Inflammatory macrophage (primary cell): ENCODE measurements around the gene ANXA1.
A peak's percentile ranks its signal among the peaks of the same experiment; 100 is the strongest.

ENCODE experiments used
- DNase-seq, 2 donors: peaks; one replicate each; pipeline ENCODE4 v3.0.0-alpha.2; 2020 to 2022

ANXA1 gene

GRCh38 chr9:73138516-73138915 lies 13.1 kb upstream of the ANXA1 start:
- DNase-seq = peak in 1 of 2 donors; percentile 40

- no peak for DNase-seq
These were observed 10.4 kb upstream of the ANXA1 start for GRCh38 chr9:73141282-73141681.

GRCh38 chr9:73143711-73144328 lies 7.8 kb upstream of the ANXA1 start:
- DNase-seq = peak; percentile 71 to 83

- DNase-seq = no peak
These were observed 5.4 kb upstream of the ANXA1 start for GRCh38 chr9:73146111-73146815.

- DNase-seq = peak; percentile 28 to 42
These were observed 3.2 kb upstream of the ANXA1 start for GRCh38 chr9:73148447-73148937.

GRCh38 chr9:73149371-73150067 lies 2.1 kb upstream of the ANXA1 start:
- DNase-seq = peak; percentile 68 to 74

GRCh38 chr9:73152543-73152844 lies 829 bp downstream of the ANXA1 start:
- peak; percentile 12 to 35 for DNase-seq

- DNase-seq = peak; percentile 74 to 88
These were observed 1.3 kb downstream of the ANXA1 start for GRCh38 chr9:73152953-73153352.

- peak; percentile 69 to 71 for DNase-seq
These were observed 2.1 kb downstream of the ANXA1 start for GRCh38 chr9:73153793-73154227.

GRCh38 chr9:73154271-73154670 lies 2.6 kb downstream of the ANXA1 start:
- DNase-seq = no peak

GRCh38 chr9:73154722-73155121 lies 3.1 kb downstream of the ANXA1 start:
- DNase-seq = peak; percentile 28 to 51

GRCh38 chr9:73155377-73155776 lies 3.7 kb downstream of the ANXA1 start:
- DNase-seq = no peak

GRCh38 chr9:73155968-73156864 lies 4.6 kb downstream of the ANXA1 start:
- DNase-seq = peak; percentile 54 to 81

- no peak for DNase-seq
These were observed 5.2 kb downstream of the ANXA1 start for GRCh38 chr9:73156865-73157187.

- no peak for DNase-seq
These were observed 6.1 kb downstream of the ANXA1 start for GRCh38 chr9:73157811-73158210.

GRCh38 chr9:73158723-73159122 lies 7.1 kb downstream of the ANXA1 start:
- DNase-seq = no peak

GRCh38 chr9:73160868-73161267 lies 9.2 kb downstream of the ANXA1 start:
- no peak for DNase-seq

- no peak for DNase-seq
These were observed 11.5 kb downstream of the ANXA1 start for GRCh38 chr9:73162987-73163768.

GRCh38 chr9:73165911-73166310 lies 14.2 kb downstream of the ANXA1 start:
- no peak for DNase-seq

- DNase-seq = no peak
These were observed 14.8 kb downstream of the ANXA1 start for GRCh38 chr9:73166468-73166867.

- DNase-seq = no peak
These were observed 15.9 kb downstream of the ANXA1 start for GRCh38 chr9:73167614-73168013.
